Muscle layer of colon (tissue), 2 donors: ENCODE results near the gene ARAP1.
"Not testable (repeated sequence)": the region's sequence is repeated elsewhere in the genome, so short reads cannot be mapped to it uniquely, and the experiment has no call there.

Experiments
- H3K27ac ChIP-seq: one replicate; pipeline ENCODE4 v1.7.0; 2013; ENCODE audit warnings: low read depth, mild to moderate bottlenecking, low read length, moderate library complexity
- H3K27me3 ChIP-seq, 2 donors: one replicate each; pipeline ENCODE4 v1.7.0; 2013; ENCODE audit warnings: low read length in 2 of 2, mild to moderate bottlenecking in 2 of 2; ENCODE audit not compliant: insufficient read depth in 2 of 2, control insufficient read depth in 1 of 2
- H3K36me3 ChIP-seq: one replicate; pipeline ENCODE4 v1.7.0; 2013; ENCODE audit warnings: mild to moderate bottlenecking, low read length; ENCODE audit not compliant: insufficient read depth
- H3K4me1 ChIP-seq: one replicate; pipeline ENCODE4 v1.7.0; 2013; ENCODE audit warnings: mild to moderate bottlenecking, low read length; ENCODE audit not compliant: insufficient read depth
- H3K4me3 ChIP-seq, 2 donors: one replicate each; pipeline ENCODE4 v1.7.0; 2013; ENCODE audit warnings: low read length in 2 of 2, low read depth in 1 of 2, mild to moderate bottlenecking in 1 of 2, moderate library complexity in 1 of 2
- H3K9ac ChIP-seq: one replicate; pipeline ENCODE4 v1.7.0; 2013; ENCODE audit warnings: low read length
- H3K9me3 ChIP-seq: one replicate; pipeline ENCODE4 v1.7.0; 2013; ENCODE audit warnings: mild to moderate bottlenecking, low read length
- donor health status: abdominal sarcoma.
- donor health status: Adenocarcinoma of cecum.

Gene ARAP1

GRCh38 chr11:72752088-72752914 lies at the start of gene ARAP1:
Gene ARAP1, minus strand, starts transcription at chr11:72752408. Its CDS starts 25,280 bp downstream, at chr11:72727128.
- peaks cover 19% of the 10 kb centered on the region for H3K4me1 ChIP-seq

GRCh38 chr11:72799441-72799840 lies 47.2 kb upstream of the ARAP1 start:
- H3K4me1 ChIP-seq = no peaks in the 10 kb centered on the region
- H3K27ac ChIP-seq = no peak overlapping the region
- H3K4me3 ChIP-seq = no peak overlapping the region
- H3K9me3 ChIP-seq = no peaks in the 10 kb centered on the region
- no peaks in the 10 kb centered on the region for H3K27me3 ChIP-seq
- no peak overlapping the region for H3K9ac ChIP-seq
- no peaks in the 10 kb centered on the region for H3K36me3 ChIP-seq

More at GRCh38 chr11:72752088-72752914, at the start of gene ARAP1:
- Histone ChIP-seq H3K36me3 (no peaks in the 10 kb centered on the region), H3K9ac (peak within 1 kb of the TSS; percentile 60), H3K27ac (peak within 1 kb of the TSS; percentile 81), H3K27me3 (no peaks in the 10 kb centered on the region), H3K4me3 (peak within 1 kb of the TSS; percentile 75 to 88), H3K9me3 (no peaks in the 10 kb centered on the region)

- Histone ChIP-seq H3K4me3 (no peak overlapping the region), H3K27ac (no peak overlapping the region), H3K9ac (no peak overlapping the region), H3K4me1 (peaks cover under 1% of the 10 kb centered on the region), H3K9me3 (no peaks in the 10 kb centered on the region), H3K36me3 (no peaks in the 10 kb centered on the region), H3K27me3 (no peaks in the 10 kb centered on the region)
Observed at GRCh38 chr11:72798361-72798760, 46.2 kb upstream of the ARAP1 start.

- Histone ChIP-seq H3K27ac (peak within 1 kb of the TSS; percentile 48), H3K27me3 (no peaks in the 10 kb centered on the region), H3K9ac (peak within 1 kb of the TSS; percentile 4), H3K9me3 (no peaks in the 10 kb centered on the region), H3K4me1 (peaks cover 12% of the 10 kb centered on the region), H3K36me3 (no peaks in the 10 kb centered on the region), H3K4me3 (peak within 1 kb of the TSS; percentile 2 to 79)
Observed at GRCh38 chr11:72793425-72794367, 41.5 kb upstream of the ARAP1 start, which contains the start of gene STARD10. Gene STARD10, minus strand, starts transcription at chr11:72794047. Its CDS starts 12,866 bp downstream, at chr11:72781181.

GRCh38 chr11:72793076-72793424 lies 40.8 kb upstream of the ARAP1 start:
- no peaks in the 10 kb centered on the region for H3K27me3 ChIP-seq
- no peaks in the 10 kb centered on the region for H3K36me3 ChIP-seq
- peak overlapping the region; percentile 4 for H3K9ac ChIP-seq
- peak overlapping the region in 1 of 2 donors; percentile 79 for H3K4me3 ChIP-seq
- H3K9me3 ChIP-seq = no peaks in the 10 kb centered on the region
- peaks cover 12% of the 10 kb centered on the region for H3K4me1 ChIP-seq
- H3K27ac ChIP-seq = peak overlapping the region; percentile 48

- H3K4me3 ChIP-seq = peak overlapping the region in 1 of 2 donors; percentile 79
- no peaks in the 10 kb centered on the region for H3K36me3 ChIP-seq
- H3K27ac ChIP-seq = peak overlapping the region; percentile 48
- no peaks in the 10 kb centered on the region for H3K27me3 ChIP-seq
- peaks cover 12% of the 10 kb centered on the region for H3K4me1 ChIP-seq
- H3K9ac ChIP-seq = peak overlapping the region; percentile 4
- H3K9me3 ChIP-seq = no peaks in the 10 kb centered on the region
Observed at GRCh38 chr11:72792437-72793021, 40.3 kb upstream of the ARAP1 start.

- not testable (repeated sequence) for H3K9ac ChIP-seq, H3K27ac ChIP-seq, H3K36me3 ChIP-seq, H3K27me3 ChIP-seq, H3K9me3 ChIP-seq, H3K4me3 ChIP-seq
- peaks cover 12% of the 10 kb centered on the region for H3K4me1 ChIP-seq
Observed at GRCh38 chr11:72791228-72791627, 39.0 kb upstream of the ARAP1 start.

GRCh38 chr11:72789493-72790131 lies 37.4 kb upstream of the ARAP1 start:
- no peaks in the 10 kb centered on the region for H3K27me3 ChIP-seq
- no peak overlapping the region for H3K4me3 ChIP-seq
- no peak overlapping the region for H3K27ac ChIP-seq
- H3K36me3 ChIP-seq = no peaks in the 10 kb centered on the region
- peaks cover 12% of the 10 kb centered on the region for H3K4me1 ChIP-seq
- H3K9ac ChIP-seq = no peak overlapping the region
- no peaks in the 10 kb centered on the region for H3K9me3 ChIP-seq

GRCh38 chr11:72788241-72788640 lies 36.0 kb upstream of the ARAP1 start:
- no peaks in the 10 kb centered on the region for H3K36me3 ChIP-seq
- no peak overlapping the region for H3K27ac ChIP-seq
- no peaks in the 10 kb centered on the region for H3K27me3 ChIP-seq
- peaks cover 10% of the 10 kb centered on the region for H3K4me1 ChIP-seq
- no peak overlapping the region for H3K9ac ChIP-seq
- no peak overlapping the region for H3K4me3 ChIP-seq
- H3K9me3 ChIP-seq = no peaks in the 10 kb centered on the region

GRCh38 chr11:72787216-72788104 lies 35.3 kb upstream of the ARAP1 start:
- no peaks in the 10 kb centered on the region for H3K27me3 ChIP-seq
- H3K27ac ChIP-seq = no peak overlapping the region
- H3K4me1 ChIP-seq = peaks cover 3% of the 10 kb centered on the region
- no peak overlapping the region for H3K9ac ChIP-seq
- no peaks in the 10 kb centered on the region for H3K36me3 ChIP-seq
- H3K9me3 ChIP-seq = no peaks in the 10 kb centered on the region
- no peak overlapping the region for H3K4me3 ChIP-seq
